HepG2 (cell line): ENCODE measurements around the gene FAM53C. TPM values are rescaled to one million over a fixed set of nuclear protein-coding genes. Genes with fewer than 3 reads are reported as not detected.
A peak's percentile ranks its signal among the peaks of the same experiment; 100 is the strongest.

Experiments
- ADNP ChIP-seq: sonication (generic); formaldehyde crosslinking; IDR thresholded peaks from 2 replicates; pipeline ENCODE4 v1.4.0; 2020; ENCODE audit warnings: missing genetic modification reagents
- CSRNP1 ChIP-seq: sonication (generic); formaldehyde crosslinking; IDR thresholded peaks from 2 replicates; pipeline ENCODE4 v1.8.1; 2023; ENCODE audit warnings: mild to moderate bottlenecking, missing genetic modification reagents
- DNMT1 ChIP-seq: sonication (generic); formaldehyde crosslinking; IDR thresholded peaks from 2 replicates; pipeline ENCODE4 v1.5.1; 2020; ENCODE audit warnings: mild to moderate bottlenecking, missing genetic modification reagents
- DZIP1 ChIP-seq: sonication (generic); formaldehyde crosslinking; IDR thresholded peaks from 2 replicates; pipeline ENCODE4 v1.5.0; 2020; ENCODE audit warnings: mild to moderate bottlenecking, missing genetic modification reagents
- ETS1 ChIP-seq: sonication (generic); formaldehyde crosslinking; IDR thresholded peaks from 2 replicates; pipeline ENCODE4 v1.4.0; 2020; ENCODE audit warnings: missing genetic modification reagents
- FOXK2 ChIP-seq: fragments of 450-650 bp; IDR thresholded peaks from 2 replicates; pipeline ENCODE4 v1.6.1; 2016
- HMGA1 ChIP-seq: sonication (generic); formaldehyde crosslinking; conservative IDR thresholded peaks from 2 replicates; pipeline ENCODE4 v1.4.0; 2020; ENCODE audit warnings: missing genetic modification reagents
- HOXD1 ChIP-seq: sonication (generic); formaldehyde crosslinking; IDR thresholded peaks from 2 replicates; pipeline ENCODE4 v1.5.0; 2020; ENCODE audit warnings: missing genetic modification reagents
- MTA1 ChIP-seq: sonication (generic); formaldehyde crosslinking; IDR thresholded peaks from 2 replicates; pipeline ENCODE4 v1.4.0; 2020; ENCODE audit warnings: missing genetic modification reagents, mild to moderate bottlenecking, borderline replicate concordance
- PHF8 ChIP-seq: sonication (generic); formaldehyde crosslinking; IDR thresholded peaks from 2 replicates; pipeline ENCODE4 v1.5.0; 2020; ENCODE audit warnings: missing genetic modification reagents
- TCF7 ChIP-seq: sonication (generic); IDR thresholded peaks from 2 replicates; pipeline ENCODE4 v1.6.1; 2016; ENCODE audit warnings: antibody characterized with exemption, low read depth
- THAP9 ChIP-seq: sonication (generic); formaldehyde crosslinking; IDR thresholded peaks from 2 replicates; pipeline ENCODE4; 2020; ENCODE audit warnings: missing genetic modification reagents, mild to moderate bottlenecking, borderline replicate concordance
- ZBTB7B ChIP-seq: sonication (generic); formaldehyde crosslinking; IDR thresholded peaks from 2 replicates; pipeline ENCODE4 v1.4.0; 2020; ENCODE audit warnings: missing genetic modification reagents
- ZFP36 ChIP-seq: fragments of 150-350 bp; IDR thresholded peaks from 2 replicates; pipeline ENCODE4 v1.6.1; 2018; ENCODE audit warnings: borderline replicate concordance, low read length, low read depth; ENCODE audit not compliant: partially characterized antibody
- ZKSCAN1 ChIP-seq: fragments of 150-350 bp; IDR thresholded peaks from 2 replicates; pipeline ENCODE4 v1.6.1; 2014; ENCODE audit warnings: low read length
- ZNF414 ChIP-seq: sonication (generic); formaldehyde crosslinking; IDR thresholded peaks from 2 replicates; pipeline ENCODE4 v1.5.0; 2020; ENCODE audit warnings: missing genetic modification reagents
- ZNF468 ChIP-seq: sonication (generic); formaldehyde crosslinking; IDR thresholded peaks from 2 replicates; pipeline ENCODE4 v1.8.0; 2022; ENCODE audit warnings: mild to moderate bottlenecking, moderate library complexity, missing genetic modification reagents
- ZNF746 ChIP-seq: sonication (generic); formaldehyde crosslinking; IDR thresholded peaks from 2 replicates; pipeline ENCODE4 v1.8.0; 2022; ENCODE audit warnings: mild to moderate bottlenecking, missing genetic modification reagents
- ZNF839 ChIP-seq: sonication (generic); formaldehyde crosslinking; IDR thresholded peaks from 2 replicates; pipeline ENCODE4 v1.4.0; 2020; ENCODE audit warnings: missing genetic modification reagents, mild to moderate bottlenecking, borderline replicate concordance
- ZSCAN21 ChIP-seq: sonication (generic); formaldehyde crosslinking; IDR thresholded peaks from 2 replicates; pipeline ENCODE4 v1.8.0; 2022; ENCODE audit warnings: mild to moderate bottlenecking, missing genetic modification reagents, moderate library complexity, borderline replicate concordance
- polyA plus RNA-seq, 8 experiments: library from polyadenylated mRNA; depleted of rRNA in 3 of 8; stranded (reverse) in 7 of 8; unstranded in 1 of 8; fragments of >200 nt; fragmentation: Illumina TruSeq in 4 of 8; extraction: Trizol in 4 of 8; gene quantifications; 2 replicates each; pipeline versions ENCODE4 v1.2.1 to v1.2.3, GENCODE V29; 2011 to 2016; ENCODE audit warnings: low read depth in 4 of 8, missing spikeins in 1 of 8, mixed read lengths in 1 of 8; ENCODE audit not compliant: insufficient read depth in 1 of 8
- total RNA-seq, 5 experiments: library from RNA; depleted of rRNA; stranded (reverse); fragments of >200 nt; fragmentation: Illumina TruSeq; extraction: Trizol; gene quantifications; 2 replicates each; pipeline ENCODE4 v1.2.3, GENCODE V29; 2016; ENCODE audit warnings: low read depth in 1 of 5

Gene FAM53C
- total and polyA plus RNA-seq, 2 of the 13 experiments (the other 11 are each of a cell fraction or from before 2014, with no cell fraction given): 26.9 to 30.1 TPM

GRCh38 chr5:138331449-138332368, 6.4 kb upstream of the FAM53C start, which contains the start of gene CDC25C (continued):
- peak; percentile 52; the same call in 1 of the 2 replicates for TF ChIP-seq HOXD1 (CRISPR knock-in tag)
- no peak for TF ChIP-seq ZNF746 (CRISPR knock-in tag)
- TF ChIP-seq FOXK2: peak; percentile 94
- no peak for TF ChIP-seq ETS1
- TF ChIP-seq DNMT1 (CRISPR knock-in tag): no peak
- TF ChIP-seq THAP9 (CRISPR knock-in tag): no peak
- TF ChIP-seq ZBTB7B: no peak
- peak; percentile 78 for TF ChIP-seq PHF8 (CRISPR knock-in tag)
- TF ChIP-seq MTA1: 0 out of 2 replicates have a peak, but pooled peaks have one; percentile 50
- 0 out of 2 replicates have a peak, but pooled peaks have one; percentile 67 for TF ChIP-seq ZSCAN21 (CRISPR knock-in tag)
- no peak for TF ChIP-seq CSRNP1
- no peak for TF ChIP-seq HMGA1 (CRISPR knock-in tag)
- TF ChIP-seq ZNF414 (CRISPR knock-in tag): no peak
- TF ChIP-seq ZNF468 (CRISPR knock-in tag): no peak
- TF ChIP-seq DZIP1 (CRISPR knock-in tag): no peak
- TF ChIP-seq ZNF839 (CRISPR knock-in tag): no peak
- TF ChIP-seq ZKSCAN1: no peak
- TF ChIP-seq TCF7: no peak
- TF ChIP-seq ZFP36: no peak
- no peak for TF ChIP-seq ADNP (CRISPR knock-in tag)
